HG03159 (cell line): Measurements from ENCODE around the gene MGMT.
"Not testable (repeated sequence)": the region's sequence is repeated elsewhere in the genome, so short reads cannot be mapped to it uniquely, and the experiment has no call there.

Experiments
- ATAC-seq: cut with Tn5 transposase; IDR thresholded peaks from one replicate; pipeline ENCODE4 v1.9.1; 2021; ENCODE audit warnings: mild to moderate bottlenecking, moderate library complexity; ENCODE audit not compliant: unreplicated experiment

The MGMT gene

DNA sequence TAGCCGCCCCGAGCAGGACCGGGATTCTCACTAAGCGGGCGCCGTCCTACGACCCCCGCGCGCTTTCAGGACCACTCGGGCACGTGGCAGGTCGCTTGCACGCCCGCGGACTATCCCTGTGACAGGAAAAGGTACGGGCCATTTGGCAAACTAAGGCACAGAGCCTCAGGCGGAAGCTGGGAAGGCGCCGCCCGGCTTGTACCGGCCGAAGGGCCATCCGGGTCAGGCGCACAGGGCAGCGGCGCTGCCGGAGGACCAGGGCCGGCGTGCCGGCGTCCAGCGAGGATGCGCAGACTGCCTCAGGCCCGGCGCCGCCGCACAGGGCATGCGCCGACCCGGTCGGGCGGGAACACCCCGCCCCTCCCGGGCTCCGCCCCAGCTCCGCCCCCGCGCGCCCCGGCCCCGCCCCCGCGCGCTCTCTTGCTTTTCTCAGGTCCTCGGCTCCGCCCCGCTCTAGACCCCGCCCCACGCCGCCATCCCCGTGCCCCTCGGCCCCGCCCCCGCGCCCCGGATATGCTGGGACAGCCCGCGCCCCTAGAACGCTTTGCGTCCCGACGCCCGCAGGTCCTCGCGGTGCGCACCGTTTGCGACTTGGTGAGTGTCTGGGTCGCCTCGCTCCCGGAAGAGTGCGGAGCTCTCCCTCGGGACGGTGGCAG is at the start of gene MGMT:
TSS of gene MGMT (plus strand) at position 539 of the 656 bp plus-strand sequence.
- ATAC-seq, result peak; percentile 91

DNA sequence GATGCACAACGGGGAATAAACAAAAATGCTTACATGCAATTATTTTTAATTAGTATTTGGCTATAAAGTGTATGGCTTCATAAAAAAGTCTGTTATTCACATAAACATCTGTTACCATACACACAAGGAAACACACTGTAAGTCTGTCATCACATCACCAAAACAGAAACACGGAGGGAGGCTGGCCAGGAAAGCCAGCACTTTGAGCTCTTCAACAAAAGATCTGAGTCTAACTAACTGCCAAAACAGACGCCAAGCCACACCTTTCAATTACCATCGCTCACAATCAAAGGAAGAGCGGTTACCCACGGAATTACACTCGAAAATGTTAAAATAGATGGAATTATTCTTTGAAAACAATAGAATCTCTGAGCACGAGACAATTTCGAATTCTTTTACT is 49.2 kb upstream of the MGMT start:
- ATAC-seq, result no peak

DNA sequence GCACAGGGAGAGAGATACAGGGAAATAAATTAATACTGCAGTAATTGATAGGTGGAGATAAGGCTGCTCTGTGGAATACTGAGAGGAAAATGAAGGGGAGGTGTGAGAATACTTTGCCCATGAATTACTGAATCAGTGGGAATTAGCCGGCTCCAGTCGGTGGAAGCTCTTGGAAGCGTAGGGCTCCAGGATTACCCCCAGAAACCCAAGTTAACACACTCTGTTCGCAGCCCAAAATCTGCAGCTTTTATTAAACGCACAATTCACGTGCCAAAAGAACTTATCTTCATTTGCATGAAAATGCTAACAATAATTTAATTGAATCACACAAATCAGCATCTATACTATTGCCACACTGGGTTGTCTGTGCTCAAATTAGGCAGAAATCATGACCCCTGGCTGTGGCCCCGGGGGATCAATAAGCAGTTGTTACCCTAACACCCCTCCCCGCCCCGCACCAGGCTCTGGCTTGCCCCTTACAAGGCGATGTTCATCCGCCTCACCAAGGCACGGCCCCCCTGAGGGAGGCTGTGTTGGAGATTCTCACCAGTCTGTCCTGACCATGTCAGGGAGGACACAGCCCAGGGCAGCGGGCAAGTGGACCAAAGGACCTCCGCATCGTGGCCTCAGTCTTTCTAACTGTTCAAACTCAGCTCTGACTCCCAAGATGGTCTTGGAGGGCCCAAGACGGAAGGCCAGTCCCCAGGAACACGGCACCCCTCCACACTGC is 48.4 kb upstream of the MGMT start:
- ATAC-seq, result no peak

GRCh38 chr10:129419397-129419796 is 47.6 kb upstream of the MGMT start:
- ATAC-seq, result no peak

DNA sequence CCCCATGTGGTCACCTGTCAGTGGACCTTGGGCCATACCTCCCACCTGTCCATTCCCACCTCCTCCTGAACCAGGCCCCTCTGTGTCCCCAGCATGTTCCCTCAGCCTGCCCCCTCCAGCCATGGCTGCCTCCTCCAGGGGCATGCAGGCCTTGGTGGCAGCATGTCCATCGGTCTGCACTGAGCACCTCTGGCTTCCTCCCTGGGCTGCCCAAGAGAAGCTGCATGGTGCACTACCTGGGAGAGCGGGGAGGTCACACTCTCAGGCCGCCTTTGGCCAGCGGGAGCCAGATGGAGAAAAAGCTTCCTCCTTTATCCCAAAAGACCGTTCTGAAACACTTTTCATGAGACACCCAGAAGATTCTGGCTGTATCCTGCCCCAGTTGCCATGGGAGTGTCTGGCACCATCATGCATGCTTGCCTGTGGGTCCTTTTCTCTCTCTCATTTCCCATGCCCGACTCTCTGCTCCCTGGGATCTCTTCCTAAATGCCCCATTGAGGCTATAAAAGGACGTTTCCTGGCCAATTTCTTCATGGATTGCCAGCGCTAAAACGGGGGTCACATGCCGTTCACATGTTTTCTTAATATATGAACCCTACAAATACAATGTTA is 45.5 kb upstream of the MGMT start:
- no peak for ATAC-seq

DNA sequence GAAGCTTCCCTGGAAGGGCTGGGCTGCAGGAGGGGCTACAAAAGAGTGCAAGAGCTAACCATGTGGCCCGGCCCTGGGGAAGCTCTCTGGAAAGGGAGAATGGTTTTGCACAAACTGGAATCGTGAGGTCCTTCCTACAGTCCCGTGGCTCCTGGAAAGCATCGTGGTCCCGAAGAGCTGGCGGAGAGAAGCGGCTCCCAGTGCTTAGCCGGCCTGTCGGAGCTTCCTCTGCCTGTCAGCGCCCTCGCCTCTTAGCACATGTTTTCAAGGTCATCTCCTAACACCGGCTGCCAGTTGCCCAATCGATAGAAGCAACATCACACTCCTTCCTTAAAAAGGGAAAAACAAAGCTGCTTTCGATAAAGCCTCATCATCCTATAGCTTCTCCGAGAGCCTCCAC is 42.1 kb upstream of the MGMT start:
- ATAC-seq, result no peak

DNA sequence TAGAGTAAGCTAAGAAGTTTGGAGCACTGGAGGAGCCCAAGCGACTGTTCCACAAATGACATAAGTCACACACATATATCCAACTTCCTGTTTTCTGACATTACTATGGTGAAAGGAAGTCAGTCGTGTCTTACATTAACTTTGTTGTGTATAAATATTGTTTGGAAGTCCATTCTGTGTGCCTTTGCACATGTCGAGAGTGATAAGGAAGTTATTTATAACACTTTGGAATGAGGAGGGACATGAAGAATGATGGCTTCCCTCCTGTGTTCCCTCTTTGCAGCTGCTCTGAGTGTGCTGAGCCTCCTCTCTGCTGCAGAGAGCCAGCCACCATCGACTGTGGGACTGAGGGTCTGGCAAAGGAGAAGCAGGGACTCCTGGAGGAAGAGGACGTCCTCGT is 40.4 kb upstream of the MGMT start:
- no peak for ATAC-seq

- ATAC-seq, result no peak
Observed at GRCh38 chr10:129433266-129433665, 33.8 kb upstream of the MGMT start.

DNA sequence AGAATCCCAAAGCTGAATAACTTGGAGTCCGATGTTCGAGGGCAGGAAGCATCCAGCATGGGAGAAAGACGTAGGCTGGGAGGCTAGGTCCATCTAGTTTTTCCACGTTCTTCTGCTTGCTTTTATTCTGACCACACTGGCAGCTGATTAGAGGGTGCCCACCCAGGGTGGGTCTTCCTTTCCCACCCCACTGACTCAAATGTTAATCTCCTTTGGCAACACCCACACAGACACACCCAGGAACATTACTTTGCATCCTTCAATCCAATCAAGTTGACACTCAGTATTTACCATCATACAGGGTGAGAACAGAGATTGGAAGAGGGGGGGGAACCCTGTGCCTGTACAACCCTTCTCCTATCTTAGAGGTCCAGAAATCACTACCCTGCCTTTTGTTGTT is 31.3 kb upstream of the MGMT start:
- not testable (repeated sequence) for ATAC-seq

GRCh38 chr10:129438024-129438423 is 29.0 kb upstream of the MGMT start:
- ATAC-seq, result no peak

DNA sequence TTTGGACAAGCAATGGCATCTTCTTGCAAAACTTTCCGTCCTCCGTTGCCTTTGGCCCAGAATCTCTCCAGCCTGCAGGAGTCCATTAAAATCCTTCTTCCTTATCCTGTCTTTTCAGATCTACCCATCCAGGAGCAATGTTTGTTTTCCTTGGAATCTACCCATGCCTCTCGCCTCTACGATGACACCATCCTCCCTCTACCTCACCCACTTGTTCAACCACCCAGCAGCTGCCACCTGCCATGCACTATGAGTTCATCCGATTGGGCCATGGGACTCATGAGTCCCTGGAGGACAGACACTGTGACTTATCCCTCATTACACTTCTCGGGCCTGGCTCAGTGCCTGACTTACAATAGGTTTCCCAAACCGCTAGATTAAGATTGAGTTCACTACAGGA is 26.8 kb upstream of the MGMT start:
- ATAC-seq, result no peak

DNA sequence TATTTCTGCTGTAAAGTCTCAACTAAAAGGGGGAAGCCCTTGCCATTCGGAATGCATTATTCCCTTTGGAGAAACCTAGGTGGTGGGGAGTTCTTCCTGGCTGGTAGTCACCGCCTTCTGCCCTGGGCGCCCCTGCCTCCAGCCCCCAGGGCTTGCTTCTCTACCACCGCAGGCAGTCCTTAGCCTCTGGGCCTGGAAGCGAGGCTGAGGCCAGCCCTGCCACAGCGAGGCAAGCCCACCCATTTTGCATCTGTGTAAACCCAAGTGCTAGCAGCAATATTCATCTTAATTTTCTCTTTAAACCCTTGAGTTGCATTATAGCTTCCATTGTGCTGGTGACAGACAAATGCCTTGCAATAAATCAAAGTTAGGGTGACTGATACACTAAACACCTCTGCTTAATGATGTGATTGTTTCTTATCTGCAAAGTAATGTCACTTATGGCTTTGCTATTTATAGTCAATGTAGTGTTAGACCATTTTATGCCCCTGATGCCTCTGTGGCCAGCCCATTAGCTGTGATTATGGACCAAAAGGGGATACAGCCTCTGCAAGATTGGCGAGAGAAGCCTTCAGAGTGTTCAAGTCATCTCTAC is 26.2 kb upstream of the MGMT start:
- ATAC-seq, result no peak

DNA sequence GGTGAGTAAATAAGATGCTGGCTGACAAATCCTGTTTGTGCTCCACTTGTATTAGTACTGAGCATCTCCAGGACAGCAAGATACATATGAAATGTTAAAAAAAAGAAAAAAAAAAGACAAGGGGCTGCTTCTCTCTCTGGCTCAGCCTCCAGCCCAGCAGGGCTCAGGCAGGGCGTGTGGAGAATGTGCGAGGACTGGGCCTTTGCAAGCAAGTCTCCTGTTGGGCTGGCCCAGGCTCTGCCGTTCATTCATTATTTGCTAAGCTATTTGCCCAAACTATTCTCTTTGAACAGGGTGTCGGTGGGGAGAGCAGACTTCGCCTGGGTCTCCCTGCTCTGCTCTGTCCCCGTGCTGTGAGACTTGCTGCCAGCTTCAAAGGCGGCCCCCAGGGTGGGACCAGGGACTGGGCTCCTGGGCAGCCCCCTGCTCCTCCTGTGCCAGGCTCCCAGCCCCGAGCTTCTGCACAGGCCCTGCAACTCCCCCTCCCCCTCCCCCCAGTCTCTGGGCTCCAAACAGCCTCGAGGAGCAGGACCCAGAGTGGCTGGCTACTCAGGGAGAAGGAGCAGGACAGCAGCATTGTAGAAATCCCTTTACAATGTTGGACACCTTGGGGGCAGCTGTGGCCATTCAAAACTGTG is 25.6 kb upstream of the MGMT start:
- ATAC-seq, result no peak

DNA sequence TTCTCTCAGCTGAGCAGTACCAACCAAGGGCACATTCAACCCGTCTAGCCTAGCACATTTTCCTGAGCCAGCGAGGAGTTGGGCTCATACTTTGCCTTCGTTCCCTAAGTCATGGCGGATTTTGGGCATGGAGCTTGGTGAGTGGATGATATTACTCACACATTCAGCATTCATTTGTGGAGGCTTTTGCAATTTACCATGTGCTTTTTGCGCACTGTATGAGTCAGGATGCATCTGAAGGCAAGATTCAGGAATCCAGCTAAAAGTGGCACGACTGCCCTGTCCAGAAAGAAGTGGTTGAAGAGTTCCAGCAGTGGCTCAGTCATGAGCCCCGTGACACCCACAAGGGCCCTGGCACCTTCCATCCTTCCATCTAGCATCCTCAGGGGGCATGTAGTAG is 24.2 kb upstream of the MGMT start:
- ATAC-seq, result no peak

- no peak for ATAC-seq
Observed at GRCh38 chr10:129444359-129444758, 22.7 kb upstream of the MGMT start.

GRCh38 chr10:129445436-129446182 is 21.4 kb upstream of the MGMT start:
- ATAC-seq, result no peak

DNA sequence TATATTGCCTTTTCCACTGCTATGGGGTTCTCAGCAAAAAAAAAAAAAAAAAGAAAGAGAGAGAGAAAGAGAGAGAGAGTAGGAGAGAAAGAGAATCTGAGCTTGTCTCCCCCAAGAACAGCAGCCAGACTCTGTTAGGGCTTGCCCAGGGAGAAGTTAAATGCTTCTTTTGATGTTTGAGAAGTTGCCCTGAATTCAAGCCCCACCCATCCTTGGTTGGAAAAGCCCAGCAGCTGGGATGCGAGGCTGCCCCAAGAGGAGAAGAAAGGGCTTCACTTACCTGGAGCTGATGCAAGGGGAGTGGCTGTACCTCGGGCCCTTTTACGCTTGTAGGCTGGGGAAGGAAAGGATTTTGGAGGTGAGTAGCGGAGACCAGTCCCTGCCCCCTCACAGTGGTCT is 20.9 kb upstream of the MGMT start:
- ATAC-seq, result no peak

GRCh38 chr10:129447486-129447885 is 19.6 kb upstream of the MGMT start:
- ATAC-seq, result no peak

- no peak for ATAC-seq
Observed at GRCh38 chr10:129448086-129448485, 19.0 kb upstream of the MGMT start.

DNA sequence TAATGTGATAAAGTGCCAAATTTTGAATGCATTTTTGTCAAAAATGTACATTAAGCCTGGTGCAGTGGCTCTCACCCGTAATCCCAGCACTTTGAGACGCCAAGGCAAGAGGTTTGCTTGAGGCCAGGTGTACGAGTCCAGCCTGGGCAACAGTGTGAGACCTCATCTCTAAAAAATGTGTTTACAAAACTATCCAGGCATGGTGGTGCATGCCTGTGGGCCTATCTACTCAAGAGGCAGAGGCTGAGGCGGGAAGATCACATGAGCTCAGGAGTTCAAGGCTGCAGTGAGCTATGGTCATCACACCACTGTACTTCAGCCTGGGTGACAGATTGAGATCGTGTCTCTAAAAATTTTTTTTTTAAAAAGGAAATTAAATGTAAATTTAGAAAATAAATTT is 18.5 kb upstream of the MGMT start:
- no peak for ATAC-seq

DNA sequence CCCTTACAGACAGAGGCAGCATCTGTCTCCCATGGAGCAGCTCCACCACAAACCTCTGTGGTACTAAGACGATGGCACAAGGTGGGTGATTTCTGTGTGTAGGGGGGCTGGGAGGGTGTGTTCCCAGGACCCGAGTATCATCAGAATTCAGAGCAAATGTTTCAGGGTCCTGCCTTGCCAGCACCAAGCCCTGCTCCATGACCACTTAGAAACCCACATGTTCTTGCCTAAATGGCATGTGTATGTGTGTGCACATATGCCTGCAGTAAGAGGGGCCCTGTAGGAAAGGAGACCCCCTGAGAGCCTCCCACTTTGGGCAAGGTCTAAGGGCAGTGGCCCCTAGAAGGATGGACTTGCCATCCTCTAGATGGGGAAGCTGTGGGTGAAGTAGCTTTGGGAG is 17.1 kb upstream of the MGMT start:
- ATAC-seq, result no peak
